Neutrophil (primary cell): Measurements from ENCODE around the gene OTUB1.

ENCODE experiments used
- H3K27ac ChIP-seq: fragments of 200-600 bp; sonication (generic); 2 replicates; pipeline ENCODE4 v1.5.1; 2016; ENCODE audit warnings: mild to moderate bottlenecking, moderate library complexity
- H3K27me3 ChIP-seq: fragments of 200-600 bp; sonication (generic); 2 replicates; pipeline ENCODE4 v1.6.0; 2016; ENCODE audit warnings: mild to moderate bottlenecking
- H3K36me3 ChIP-seq: fragments of 200-600 bp; sonication (generic); 2 replicates; pipeline ENCODE4 v1.5.1; 2017
- H3K4me1 ChIP-seq, 2 experiments: fragments of 200-600 bp in 1 of 2; sonication (generic) in 1 of 2; 1 replicate in 1 of 2; 2 replicates in 1 of 2; pipeline versions ENCODE4 v1.5.1 to v1.6.1; 2013 to 2016; ENCODE audit warnings: low read depth in 1 of 2, low read length in 1 of 2, mild to moderate bottlenecking in 1 of 2, moderate library complexity in 1 of 2; ENCODE audit not compliant: control insufficient read depth in 1 of 2, insufficient read depth in 1 of 2
- H3K4me3 ChIP-seq, 2 experiments: fragments of 200-600 bp in 1 of 2; sonication (generic) in 1 of 2; 1 replicate in 1 of 2; 2 replicates in 1 of 2; pipeline ENCODE4 v1.5.1; 2013 to 2016; ENCODE audit warnings: low read depth in 1 of 2, low read length in 1 of 2, mild to moderate bottlenecking in 1 of 2, moderate library complexity in 1 of 2
- H3K9me3 ChIP-seq: fragments of 200-600 bp; sonication (generic); 2 replicates; pipeline ENCODE4 v1.5.1; 2016
- TF ChIP-seq, protein P1 (sequence below): fragments of 200-600 bp; sonication (generic); IDR thresholded peaks from 2 replicates; pipeline ENCODE4 v1.5.1; 2016; ENCODE audit warnings: antibody characterized with exemption

OTUB1 gene

DNA sequence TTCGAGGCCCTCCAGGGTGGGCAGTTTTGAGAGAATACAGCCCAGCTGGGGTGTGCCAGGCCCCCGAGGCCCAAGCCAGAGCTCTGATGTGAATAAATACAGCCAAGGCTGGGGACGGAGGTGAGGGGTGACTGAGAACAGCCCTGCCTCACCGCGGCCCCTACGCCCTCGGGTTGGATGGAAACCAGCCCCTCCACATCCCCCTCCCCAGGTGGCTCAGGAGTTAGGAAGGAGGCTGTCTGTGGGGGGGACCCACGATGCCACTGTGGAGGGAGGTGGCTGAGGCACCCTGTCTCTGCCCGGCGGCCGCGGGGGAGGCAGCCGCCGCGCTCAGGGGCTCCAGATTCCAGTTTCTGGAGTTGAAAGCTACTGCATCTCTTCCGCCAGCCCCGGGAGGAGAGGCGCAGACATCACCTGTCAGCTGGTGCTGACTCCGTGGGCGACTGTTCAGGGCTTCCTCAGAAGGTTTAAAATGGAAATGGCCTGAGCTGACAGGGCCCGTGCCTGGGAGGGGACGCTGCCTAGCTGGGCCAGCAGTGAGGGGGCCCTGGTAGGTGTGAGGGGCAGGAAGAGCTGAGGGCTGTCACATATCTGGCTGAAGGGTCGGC is 50.9 kb downstream of the OTUB1 start:
- Histone ChIP-seq H3K36me3 (no peaks in the 10 kb centered on the region), H3K27ac (no peak overlapping the region), H3K4me3 (no peak overlapping the region), H3K27me3 (peaks cover 77% of the 10 kb centered on the region), H3K9me3 (no peaks in the 10 kb centered on the region), H3K4me1 (no peaks in the 10 kb centered on the region)
- TF ChIP-seq, protein P1, sequence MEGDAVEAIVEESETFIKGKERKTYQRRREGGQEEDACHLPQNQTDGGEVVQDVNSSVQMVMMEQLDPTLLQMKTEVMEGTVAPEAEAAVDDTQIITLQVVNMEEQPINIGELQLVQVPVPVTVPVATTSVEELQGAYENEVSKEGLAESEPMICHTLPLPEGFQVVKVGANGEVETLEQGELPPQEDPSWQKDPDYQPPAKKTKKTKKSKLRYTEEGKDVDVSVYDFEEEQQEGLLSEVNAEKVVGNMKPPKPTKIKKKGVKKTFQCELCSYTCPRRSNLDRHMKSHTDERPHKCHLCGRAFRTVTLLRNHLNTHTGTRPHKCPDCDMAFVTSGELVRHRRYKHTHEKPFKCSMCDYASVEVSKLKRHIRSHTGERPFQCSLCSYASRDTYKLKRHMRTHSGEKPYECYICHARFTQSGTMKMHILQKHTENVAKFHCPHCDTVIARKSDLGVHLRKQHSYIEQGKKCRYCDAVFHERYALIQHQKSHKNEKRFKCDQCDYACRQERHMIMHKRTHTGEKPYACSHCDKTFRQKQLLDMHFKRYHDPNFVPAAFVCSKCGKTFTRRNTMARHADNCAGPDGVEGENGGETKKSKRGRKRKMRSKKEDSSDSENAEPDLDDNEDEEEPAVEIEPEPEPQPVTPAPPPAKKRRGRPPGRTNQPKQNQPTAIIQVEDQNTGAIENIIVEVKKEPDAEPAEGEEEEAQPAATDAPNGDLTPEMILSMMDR = no peak

DNA sequence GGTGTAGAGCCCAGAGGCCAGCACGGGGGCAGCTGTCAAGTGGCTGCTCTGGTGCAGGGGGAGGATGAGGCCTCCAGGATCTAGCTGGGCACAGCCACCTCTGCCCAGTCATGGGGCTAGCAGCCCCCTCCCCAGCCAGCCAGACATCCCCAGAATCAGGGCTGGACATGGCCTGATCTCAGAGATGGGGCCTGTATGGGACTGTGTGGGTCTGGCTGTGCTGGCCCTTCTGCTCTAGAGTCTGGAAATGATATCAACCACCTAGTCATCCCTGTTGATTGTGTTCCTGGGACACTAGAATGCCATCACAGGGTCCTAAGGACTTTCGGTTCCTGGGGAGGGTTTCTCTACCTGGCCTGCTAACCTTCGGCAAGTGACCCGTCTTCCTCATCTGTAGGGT is 52.3 kb downstream of the OTUB1 start:
- Histone ChIP-seq H3K27me3 (peaks cover 64% of the 10 kb centered on the region), H3K9me3 (no peaks in the 10 kb centered on the region), H3K4me1 (no peaks in the 10 kb centered on the region), H3K27ac (no peak overlapping the region), H3K36me3 (no peaks in the 10 kb centered on the region), H3K4me3 (no peak overlapping the region)
- TF ChIP-seq, protein P1 = no peak

DNA sequence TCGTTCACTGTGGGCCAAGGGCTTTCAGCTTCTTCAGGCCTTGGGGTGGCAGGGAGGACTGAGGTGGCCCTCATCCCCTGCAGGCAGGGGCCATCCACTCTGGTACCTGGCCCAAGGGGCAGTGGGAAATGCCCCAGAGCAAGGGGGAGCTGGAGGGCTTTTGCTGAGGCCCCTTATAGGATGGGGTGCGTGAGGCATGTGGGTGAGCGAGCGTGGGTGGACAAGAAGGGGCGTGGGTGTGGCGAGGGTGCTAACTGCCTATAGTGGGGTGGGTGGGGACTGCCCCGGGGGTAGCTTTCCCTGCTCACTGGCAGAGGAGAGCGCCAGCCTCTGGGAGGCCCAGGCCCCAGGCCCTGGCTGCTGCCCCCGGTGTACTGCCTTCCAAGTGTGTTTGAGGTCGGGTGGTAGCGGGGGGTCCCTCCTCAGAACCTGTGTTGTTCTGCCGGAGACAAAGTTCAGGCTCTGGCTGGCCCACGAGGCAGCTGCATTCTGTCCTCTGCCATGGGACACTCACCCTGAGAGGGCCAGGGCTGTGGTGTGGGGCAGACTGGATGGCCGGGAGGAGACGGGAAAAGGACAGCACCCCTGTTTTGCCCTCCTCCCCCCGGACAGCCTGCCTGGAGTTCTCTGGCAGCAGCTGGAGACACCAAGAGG is 52.9 kb downstream of the OTUB1 start:
- Histone ChIP-seq H3K27ac (no peak overlapping the region), H3K4me1 (no peaks in the 10 kb centered on the region), H3K36me3 (no peaks in the 10 kb centered on the region), H3K9me3 (no peaks in the 10 kb centered on the region), H3K4me3 (no peak overlapping the region), H3K27me3 (peaks cover 57% of the 10 kb centered on the region)
- TF ChIP-seq, protein P1 = no peak

DNA sequence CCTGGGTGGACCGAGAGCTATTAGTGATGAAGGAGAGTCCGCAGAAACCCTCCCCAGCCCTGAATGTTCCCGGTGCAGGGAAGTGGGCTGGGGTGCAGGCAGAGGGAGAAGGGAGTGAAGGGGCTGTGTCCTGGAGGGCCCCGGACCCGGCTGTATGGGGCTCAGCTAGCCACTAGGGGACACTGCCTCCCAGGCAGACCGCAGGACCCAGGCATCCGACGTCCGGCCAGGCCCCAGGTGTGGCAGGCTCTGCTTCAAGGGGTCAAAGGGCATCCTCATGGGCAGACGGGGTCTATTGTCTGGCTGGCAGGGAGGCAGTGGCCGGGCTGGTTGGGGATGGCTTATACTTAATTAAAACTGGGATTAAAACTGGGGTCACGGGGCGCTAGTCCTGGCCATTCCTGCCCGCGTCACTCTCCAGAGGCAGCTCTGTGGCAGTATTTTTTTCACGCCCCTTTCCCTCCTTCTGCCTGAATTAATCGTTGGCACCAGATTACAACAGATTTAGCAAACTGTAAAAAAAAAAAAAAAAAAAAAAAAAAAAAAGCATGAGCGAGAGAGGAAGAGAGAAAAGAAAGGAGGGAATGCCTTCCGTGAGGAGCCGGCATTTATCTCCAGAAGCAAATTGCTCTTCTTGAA is 54.6 kb downstream of the OTUB1 start:
- TF ChIP-seq, protein P1 = no peak
- no peaks in the 10 kb centered on the region for H3K9me3 ChIP-seq
- H3K4me1 ChIP-seq = no peaks in the 10 kb centered on the region
- H3K4me3 ChIP-seq = no peak overlapping the region
- H3K27me3 ChIP-seq = peaks cover 42% of the 10 kb centered on the region
- no peak overlapping the region for H3K27ac ChIP-seq
- H3K36me3 ChIP-seq = no peaks in the 10 kb centered on the region

DNA sequence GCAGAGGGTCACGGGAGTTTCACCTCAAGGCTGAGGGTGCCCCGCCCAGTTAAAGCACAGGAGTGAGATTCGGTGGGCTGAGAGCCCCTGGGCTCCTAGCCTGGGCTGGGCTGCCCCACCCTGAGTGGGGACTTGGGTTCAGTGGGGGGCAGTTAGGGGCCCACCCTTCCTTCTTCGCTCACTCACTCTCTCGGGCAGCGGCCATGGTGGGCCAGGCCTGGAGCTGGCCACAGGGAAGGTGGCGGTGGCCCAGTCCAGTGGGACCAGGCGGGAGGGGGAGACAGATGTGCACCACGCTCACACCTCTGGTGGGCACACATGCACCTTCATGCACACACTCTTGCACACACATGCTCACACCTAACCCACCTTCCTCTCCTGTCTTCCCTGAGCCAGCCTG is 55.6 kb downstream of the OTUB1 start:
- no peak overlapping the region for H3K27ac ChIP-seq
- TF ChIP-seq, protein P1 = no peak
- H3K4me3 ChIP-seq = no peak overlapping the region
- H3K36me3 ChIP-seq = no peaks in the 10 kb centered on the region
- peaks cover 32% of the 10 kb centered on the region for H3K27me3 ChIP-seq
- H3K4me1 ChIP-seq = no peaks in the 10 kb centered on the region
- H3K9me3 ChIP-seq = no peaks in the 10 kb centered on the region
